Right lobe of liver (tissue), 4 donors: Measurements from ENCODE around the gene SLC16A14.

Experiments
- POLR2A ChIP-seq: fragments of 450-650 bp; IDR thresholded peaks from one replicate; pipeline ENCODE4 v1.6.1; 2017; ENCODE audit warnings: antibody characterized with exemption, mild to moderate bottlenecking
- TF ChIP-seq, protein P1 (sequence below), 4 donors: fragments of 200-600 bp in 3 of 4; fragments of 450-650 bp in 1 of 4; IDR thresholded peaks; one replicate each; pipeline versions ENCODE4 v1.5.1 to v1.8.0; 2016 to 2022; ENCODE audit warnings: antibody characterized with exemption in 4 of 4, mild to moderate bottlenecking in 2 of 4
- donor health status: DM: no; HTN: no; CAD: no.
- donor health status: DM: no; HTN: no; CAD: no.
- donor health status: DM: no; HTN: yes; CAD: no.

DNA sequence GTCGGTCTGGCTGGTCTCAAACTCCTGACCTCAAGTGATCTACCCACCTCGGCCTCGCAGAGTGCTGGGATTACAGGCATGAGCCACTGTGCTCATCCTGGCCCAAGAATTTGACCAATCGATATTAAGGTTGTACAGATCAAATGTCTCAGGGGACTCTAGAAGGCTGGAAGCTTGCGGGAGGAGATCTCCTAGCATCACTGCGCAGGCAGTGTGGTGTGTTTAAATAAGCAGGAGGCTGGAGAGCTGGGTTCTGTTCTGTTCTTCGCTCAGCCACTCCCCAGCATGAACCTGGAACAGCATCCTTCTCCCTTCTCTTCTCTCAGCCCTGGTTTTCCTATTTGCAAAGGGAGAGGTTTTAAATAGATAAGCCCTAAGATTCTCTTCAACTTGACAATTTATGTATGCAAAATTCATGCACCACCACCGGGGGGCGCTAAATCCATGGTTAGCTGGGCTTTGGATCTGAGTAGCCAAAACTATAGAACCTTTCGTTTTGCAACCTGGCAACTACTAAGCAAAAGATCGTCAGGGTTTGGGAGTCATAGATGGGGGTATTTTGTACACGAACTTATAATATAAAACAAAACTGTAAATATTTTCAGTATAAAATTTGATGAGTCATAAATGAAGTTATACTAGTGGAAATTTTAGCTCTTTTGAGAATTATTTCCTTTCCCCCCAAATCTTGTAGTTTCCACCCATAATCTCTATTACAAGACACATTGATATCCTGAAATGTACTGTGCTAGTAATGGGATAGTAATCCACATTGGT is 60.6 kb downstream of the SLC16A14 start:
- TF ChIP-seq POLR2A: no peak
- TF ChIP-seq, protein P1, sequence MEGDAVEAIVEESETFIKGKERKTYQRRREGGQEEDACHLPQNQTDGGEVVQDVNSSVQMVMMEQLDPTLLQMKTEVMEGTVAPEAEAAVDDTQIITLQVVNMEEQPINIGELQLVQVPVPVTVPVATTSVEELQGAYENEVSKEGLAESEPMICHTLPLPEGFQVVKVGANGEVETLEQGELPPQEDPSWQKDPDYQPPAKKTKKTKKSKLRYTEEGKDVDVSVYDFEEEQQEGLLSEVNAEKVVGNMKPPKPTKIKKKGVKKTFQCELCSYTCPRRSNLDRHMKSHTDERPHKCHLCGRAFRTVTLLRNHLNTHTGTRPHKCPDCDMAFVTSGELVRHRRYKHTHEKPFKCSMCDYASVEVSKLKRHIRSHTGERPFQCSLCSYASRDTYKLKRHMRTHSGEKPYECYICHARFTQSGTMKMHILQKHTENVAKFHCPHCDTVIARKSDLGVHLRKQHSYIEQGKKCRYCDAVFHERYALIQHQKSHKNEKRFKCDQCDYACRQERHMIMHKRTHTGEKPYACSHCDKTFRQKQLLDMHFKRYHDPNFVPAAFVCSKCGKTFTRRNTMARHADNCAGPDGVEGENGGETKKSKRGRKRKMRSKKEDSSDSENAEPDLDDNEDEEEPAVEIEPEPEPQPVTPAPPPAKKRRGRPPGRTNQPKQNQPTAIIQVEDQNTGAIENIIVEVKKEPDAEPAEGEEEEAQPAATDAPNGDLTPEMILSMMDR (IDR thresholded peaks at IDR 0.05): peak; percentile 81 to 90 (median 88)
